VCaP (cell line): ENCODE results near the gene OR6V1.
A peak's percentile ranks its signal among the peaks of the same experiment; 100 is the strongest.

Experiments
- H3K27ac ChIP-seq: fragments of 450-650 bp; 2 replicates; pipeline ENCODE4 v1.5.1; 2017
- TF ChIP-seq, protein P1 (sequence below): fragments of 450-650 bp; conservative IDR thresholded peaks from 2 replicates; pipeline ENCODE4 v1.5.1; 2017; ENCODE audit warnings: mild to moderate bottlenecking, moderate library complexity

The OR6V1 gene, protein sequence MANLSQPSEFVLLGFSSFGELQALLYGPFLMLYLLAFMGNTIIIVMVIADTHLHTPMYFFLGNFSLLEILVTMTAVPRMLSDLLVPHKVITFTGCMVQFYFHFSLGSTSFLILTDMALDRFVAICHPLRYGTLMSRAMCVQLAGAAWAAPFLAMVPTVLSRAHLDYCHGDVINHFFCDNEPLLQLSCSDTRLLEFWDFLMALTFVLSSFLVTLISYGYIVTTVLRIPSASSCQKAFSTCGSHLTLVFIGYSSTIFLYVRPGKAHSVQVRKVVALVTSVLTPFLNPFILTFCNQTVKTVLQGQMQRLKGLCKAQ

DNA sequence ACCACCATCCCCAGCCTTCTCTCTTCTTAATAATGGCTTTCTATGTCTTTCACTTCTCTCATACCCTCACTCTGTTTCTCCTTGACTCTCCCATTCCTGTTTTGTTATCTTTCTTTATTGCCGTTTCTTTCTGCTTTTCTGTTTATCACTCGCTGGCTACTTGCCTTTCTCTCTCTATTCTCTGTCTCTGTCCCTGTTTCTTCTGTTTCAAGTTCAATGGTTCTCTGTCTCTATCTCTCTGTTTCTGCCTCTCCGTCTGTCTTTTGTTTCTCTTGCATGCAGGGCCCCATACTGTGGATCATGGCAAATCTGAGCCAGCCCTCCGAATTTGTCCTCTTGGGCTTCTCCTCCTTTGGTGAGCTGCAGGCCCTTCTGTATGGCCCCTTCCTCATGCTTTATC, at the start of gene OR6V1:
OR6V1 (plus strand) TSS at position 301 of the 400 bp plus-strand sequence; CDS start at position 301, 0 bp downstream.
- TF ChIP-seq, protein P1, sequence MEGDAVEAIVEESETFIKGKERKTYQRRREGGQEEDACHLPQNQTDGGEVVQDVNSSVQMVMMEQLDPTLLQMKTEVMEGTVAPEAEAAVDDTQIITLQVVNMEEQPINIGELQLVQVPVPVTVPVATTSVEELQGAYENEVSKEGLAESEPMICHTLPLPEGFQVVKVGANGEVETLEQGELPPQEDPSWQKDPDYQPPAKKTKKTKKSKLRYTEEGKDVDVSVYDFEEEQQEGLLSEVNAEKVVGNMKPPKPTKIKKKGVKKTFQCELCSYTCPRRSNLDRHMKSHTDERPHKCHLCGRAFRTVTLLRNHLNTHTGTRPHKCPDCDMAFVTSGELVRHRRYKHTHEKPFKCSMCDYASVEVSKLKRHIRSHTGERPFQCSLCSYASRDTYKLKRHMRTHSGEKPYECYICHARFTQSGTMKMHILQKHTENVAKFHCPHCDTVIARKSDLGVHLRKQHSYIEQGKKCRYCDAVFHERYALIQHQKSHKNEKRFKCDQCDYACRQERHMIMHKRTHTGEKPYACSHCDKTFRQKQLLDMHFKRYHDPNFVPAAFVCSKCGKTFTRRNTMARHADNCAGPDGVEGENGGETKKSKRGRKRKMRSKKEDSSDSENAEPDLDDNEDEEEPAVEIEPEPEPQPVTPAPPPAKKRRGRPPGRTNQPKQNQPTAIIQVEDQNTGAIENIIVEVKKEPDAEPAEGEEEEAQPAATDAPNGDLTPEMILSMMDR = no peak
- H3K27ac ChIP-seq = no peak within 1 kb of the TSS

DNA sequence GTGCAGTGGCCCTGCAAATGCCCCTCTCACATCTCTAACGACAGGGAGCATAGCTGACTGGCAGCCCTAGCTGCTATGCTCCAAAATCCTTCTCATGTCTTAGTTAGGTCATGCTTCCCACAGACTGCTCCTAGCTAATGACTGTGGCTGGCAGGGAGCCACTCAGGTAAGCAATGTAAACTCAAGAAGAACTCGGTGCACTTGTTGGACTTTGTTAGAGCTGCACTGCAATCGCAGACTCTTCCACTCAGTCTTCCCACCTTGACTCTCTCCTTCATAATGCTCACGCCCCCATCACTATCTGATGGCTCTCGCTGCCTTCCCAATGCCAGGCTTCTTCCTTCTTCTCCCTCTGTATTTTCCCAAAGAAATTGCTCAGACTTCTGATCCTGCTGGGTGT, 49.2 kb upstream of the OR6V1 start:
- peak overlapping the region; percentile 68 for H3K27ac ChIP-seq
- TF ChIP-seq, protein P1 = no peak

DNA sequence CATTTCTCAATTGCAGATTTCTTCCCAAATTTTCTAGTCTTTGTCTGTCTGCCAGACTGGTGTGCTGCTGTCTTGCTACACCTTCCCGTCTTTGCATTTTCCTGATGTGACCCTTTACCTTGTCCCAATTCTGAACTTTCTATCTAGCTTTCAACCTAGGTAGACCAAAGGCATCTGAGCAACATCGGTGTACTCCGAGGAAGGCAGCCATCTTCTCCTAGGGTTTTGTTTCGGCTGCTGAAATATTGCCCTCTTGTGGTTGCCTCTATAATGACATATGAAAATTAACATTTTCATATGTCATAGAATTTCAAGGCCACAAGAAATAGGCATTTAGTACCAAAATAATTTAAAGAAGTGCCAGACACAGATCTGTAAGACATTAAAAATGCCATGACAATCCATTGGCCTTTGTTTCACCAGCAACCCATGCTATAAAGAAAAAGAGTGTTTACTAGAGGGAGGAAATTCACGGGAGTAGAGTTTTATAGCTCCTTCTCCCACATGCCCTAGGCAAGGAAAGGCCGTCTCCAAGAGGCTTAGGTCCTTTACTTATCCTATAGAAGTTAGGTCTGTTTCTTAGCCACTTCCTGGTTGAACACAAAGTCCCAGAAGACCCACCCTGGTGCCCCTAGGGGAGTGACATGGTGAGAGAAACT, 48.6 kb upstream of the OR6V1 start:
- peak overlapping the region; percentile 68 for H3K27ac ChIP-seq
- TF ChIP-seq, protein P1 = peak; percentile 90

DNA sequence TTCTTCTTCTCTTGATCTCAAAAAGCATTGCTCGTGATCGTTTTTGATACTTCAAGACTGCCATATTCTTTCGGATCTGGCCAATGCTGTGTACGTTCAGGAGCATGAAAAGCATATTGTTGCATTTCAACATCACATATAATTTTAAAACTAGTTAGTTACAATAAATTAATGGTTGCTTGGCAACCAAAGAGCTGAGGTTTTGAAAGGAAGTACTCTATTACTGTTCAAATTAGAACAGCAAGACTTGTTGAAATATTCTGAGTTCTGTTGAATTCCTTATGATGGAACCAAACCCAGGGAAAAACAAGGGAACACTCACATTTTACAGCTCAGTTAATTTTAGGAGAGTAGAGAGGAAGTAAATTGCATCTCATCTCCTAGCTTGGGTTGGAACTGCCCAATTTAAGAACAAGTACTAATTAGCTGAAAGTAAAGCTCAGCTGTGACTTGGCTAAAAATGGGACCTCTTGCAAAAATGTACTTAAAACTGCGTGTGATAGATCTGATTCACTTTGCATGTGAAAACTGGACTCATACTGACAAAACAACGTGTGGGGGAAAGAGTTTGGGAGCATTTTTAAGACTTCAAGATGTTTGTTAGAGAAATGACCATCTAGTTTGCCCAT, 46.4 kb upstream of the OR6V1 start:
- TF ChIP-seq, protein P1 = no peak
- H3K27ac ChIP-seq = no peak overlapping the region

DNA sequence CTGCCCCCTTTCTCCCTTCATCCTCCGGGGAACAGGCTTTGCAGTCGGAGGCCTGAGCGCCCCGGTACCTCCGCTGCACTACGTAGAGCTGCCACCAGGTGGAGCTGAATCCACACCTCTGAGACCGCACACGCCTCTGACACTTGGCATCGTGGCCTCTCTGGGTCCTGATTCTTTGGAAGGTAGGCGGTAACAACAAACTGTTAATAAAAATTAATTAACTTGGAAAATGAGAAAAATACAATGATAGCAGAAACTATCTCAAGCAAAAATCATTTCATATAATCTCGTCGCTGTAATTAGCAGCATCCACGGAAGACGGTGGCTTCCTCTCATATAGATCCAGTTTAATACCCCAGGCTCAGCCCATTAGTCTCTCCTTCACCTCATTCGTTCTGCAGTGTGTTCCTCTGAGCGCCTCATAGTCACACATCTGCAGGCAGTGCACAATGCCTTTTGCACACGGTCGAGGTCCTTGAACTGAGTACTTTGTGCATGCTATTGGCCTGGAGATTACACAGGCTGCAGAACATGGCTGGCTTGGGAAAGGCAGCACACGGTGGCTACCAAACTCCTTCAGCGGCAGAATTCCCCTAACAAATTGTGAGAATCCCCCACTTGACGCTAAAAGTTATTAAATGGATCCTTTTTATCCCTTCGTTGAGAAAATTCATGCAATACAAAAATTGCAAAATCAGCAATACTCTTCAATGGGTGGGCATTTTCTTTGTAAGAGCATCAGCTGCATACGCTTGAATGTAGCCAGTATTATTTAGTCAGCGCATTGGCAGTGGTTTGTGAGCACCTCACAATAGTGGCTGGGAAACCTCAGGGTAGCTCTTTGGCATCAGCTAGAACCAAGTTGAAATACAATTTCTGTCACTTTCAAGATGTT, 43.9 kb upstream of the OR6V1 start:
- no peak overlapping the region for H3K27ac ChIP-seq
- TF ChIP-seq, protein P1 = peak; percentile 98

DNA sequence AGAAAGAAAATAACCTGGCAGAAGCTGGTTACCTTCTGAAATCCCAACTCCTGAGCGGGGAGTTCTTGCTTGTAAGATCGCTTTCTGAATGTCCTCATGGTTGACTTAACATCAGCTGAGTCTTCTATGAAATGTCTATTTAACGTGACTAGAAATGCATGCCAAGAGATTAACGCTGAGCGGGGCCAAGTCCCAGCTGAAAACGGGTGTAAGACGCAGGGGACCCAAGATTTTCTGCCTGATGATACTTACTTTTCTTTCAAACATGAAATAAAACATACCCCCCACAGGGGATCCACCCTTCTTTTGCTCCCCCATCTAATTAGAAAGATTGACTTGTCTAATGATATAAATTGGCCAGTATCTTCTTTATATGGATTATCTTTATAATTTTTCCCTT, 40.1 kb upstream of the OR6V1 start:
- no peak overlapping the region for H3K27ac ChIP-seq
- TF ChIP-seq, protein P1 = no peak

DNA sequence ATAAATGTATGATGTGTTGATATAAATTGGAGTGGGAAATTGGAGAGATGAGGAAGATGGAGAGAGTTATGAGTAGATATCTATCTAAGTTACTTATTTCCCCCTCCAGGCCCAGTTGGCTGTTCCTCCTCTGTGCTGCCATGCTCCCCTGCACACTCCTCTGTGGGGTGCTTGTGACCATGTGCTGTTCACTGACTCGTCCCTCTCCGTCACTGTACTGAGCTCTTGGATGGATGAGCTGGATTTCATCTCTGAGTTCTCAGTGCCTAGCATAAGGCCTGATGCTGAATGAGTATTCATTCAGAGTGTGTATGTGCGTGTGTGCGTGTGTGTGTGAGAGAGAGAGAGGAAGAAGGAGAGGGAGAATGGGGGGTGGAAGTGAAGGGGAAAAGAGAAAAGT, 39.7 kb upstream of the OR6V1 start:
- no peak overlapping the region for H3K27ac ChIP-seq
- TF ChIP-seq, protein P1 = no peak
